HG03039 (cell line): ENCODE results near the gene TALDO1.
A peak's percentile ranks its signal among the peaks of the same experiment; 100 is the strongest.

Experiments used
- ATAC-seq: cut with Tn5 transposase; IDR thresholded peaks from one replicate; pipeline ENCODE4 v1.9.1; 2021; ENCODE audit warnings: mild to moderate bottlenecking, moderate library complexity; ENCODE audit not compliant: unreplicated experiment

The TALDO1 gene

DNA sequence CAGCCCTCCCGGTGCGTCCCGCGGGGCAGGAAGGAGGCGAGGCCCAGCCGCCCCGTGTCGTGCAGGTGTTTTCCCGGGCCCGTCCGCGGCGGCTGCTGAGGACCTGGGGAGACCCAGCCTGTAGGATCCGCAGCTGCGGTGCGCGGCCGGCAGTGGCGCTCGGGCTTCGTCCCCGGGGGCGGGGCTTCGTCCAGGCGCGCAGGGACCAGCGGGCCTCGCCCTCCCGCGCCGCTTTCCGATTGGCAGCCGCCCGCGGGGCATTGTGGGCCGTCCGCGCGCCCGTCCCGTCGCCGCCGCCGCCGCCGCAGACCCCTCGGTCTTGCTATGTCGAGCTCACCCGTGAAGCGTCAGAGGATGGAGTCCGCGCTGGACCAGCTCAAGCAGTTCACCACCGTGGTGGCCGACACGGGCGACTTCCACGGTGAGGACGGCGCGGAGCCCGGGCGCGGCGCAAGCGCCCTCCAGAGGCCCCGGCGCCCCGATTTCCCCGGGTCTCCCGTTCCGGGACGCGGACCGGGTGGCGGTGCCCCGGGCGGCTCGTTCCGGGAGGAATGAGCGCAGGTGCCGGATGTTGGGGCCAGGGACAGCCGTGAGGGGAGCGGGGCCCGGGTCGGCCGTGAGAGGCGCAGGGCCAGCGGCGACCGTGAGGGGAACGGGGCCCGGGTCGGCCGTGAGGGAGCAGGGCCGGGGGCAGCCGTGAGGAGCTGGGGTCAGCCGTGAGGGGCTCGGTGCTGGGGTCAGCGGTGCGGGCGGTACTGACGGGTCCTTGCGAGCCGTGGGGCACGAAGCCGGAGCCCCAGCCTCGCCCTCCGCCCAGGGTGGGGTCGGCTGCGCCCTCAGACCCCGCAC, at the start of gene TALDO1:
TSS of gene TALDO1 (plus strand) at position 307 of the 849 bp plus-strand sequence. CDS start at position 325, 18 bp downstream.
- peak; percentile 75 for ATAC-seq

DNA sequence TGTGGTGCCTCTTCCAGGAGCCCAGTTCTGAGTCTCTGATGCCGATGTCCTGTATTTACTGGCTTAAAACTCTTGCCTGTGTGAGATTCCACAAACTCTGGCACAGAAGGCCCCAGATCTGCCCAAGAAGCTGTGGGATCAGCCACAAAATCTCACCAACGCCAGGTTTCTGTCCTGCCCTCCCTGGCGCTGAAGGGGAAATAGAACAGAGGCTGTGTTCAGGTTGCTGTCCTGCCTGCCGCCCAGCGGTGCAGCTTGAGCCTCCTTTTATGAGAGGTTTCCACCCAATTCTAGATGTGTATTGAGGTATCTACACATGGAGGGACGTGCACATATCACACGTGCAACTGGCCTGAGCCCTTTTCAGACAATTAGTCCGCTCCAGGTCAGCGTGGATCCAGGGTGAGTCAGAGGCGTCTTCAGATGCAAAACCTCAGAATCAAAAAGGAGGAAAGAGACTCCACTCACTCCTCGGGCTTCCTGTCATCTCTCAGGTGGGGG, 49.4 kb upstream of the TALDO1 start:
- ATAC-seq, result no peak

DNA sequence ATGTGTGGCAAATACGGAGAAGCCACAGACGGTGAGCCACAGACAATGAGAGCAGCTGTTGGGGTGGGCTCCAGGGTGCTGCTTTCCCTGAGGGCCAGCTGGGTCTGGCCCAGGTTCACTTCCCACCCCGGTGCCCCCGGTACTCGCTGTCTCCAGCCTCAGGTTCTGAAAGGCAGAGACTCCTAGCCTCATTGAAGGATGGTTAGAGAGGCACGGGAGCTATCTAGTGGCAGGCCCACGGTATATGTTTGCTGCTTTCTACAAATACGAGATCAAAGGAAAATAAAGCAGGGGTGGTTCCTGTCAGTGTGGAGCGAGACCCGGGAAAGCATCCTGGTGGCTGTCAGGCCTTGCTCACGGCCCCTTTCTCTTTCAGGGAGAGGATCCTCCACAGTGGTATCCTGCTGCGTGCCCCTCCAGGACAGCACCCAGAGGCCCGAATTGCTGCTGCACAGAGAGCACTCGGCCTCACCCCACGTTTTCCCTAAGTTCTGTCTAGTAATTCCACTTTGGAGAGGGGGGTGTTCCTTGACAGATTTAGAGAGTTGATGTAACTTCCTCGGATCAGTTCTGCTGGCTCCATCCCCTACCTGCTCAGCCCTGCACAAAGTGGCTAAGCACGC, 48.7 kb upstream of the TALDO1 start:
- ATAC-seq, result no peak

DNA sequence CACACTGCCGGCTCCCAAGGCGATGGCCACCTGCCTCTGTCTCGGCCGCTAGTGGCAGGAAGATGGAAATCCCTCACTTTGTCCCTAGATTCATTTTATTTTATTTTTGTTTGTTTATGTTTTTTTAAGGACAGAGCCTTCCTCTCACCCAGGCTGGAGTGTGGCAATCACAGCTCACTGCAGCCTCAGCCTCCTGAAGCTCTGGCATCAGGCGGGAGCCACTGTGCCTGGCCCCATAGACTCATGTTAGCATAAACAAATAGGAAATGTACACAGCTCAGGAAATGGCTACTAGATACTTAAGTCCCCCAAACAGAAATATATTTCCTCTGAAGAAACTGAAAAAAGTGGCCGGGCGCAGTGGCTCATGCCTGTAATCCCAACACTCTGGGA, 48.2 kb upstream of the TALDO1 start:
- no peak for ATAC-seq

DNA sequence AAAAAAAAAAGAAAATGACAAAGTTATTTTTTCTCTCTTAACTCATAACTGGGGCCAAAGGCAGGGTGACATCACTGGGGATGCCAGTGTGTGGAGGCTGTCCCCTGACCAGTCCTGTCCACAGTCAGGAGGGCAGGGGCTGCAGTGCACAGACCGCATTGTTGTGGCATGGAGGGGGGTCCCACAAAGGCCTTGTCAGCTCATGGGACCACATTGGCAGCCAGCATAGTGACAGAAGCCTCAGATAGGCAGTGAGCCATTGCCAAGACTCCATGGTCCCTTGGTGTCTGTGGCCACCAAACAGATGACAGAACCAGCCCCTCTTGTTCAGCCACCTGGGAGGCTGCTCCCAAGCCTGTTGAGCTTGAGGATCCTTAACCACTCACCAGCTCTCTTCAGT, 47.5 kb upstream of the TALDO1 start:
- ATAC-seq, result no peak

DNA sequence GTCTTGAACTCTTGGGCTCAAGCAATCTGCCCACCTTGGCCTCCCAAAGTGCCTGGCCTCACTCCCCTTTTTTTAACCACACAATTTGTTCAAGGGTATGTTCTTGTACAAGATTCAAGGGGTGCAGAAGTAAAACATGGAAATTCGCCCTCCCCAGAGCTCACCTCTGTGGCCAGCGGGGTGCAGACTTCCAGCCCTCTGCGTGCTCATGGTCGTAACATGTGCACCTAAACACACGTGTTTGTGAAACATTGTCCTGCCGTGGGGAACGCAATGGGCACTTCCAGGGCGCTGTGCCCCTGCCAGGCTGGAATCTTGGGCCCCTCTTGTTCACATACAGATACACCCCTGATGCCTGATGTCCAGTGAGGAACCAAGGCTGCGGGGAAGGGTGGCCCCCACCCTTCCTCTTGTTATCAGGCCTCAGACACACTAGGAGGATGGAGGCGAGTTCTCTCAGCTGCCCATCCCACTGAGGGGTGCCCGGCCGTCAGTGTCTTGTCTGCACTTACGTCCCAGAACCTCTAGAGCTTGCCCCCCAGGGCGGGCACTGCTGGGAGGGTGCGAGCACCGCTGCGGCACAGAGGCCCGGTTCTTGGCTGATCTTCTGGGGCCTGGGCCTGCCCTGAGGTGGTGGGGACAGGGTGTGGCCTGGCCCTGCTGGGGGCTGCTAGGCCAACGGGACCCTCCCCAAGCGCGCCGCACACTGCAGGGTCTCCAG, 45.4 kb upstream of the TALDO1 start:
- ATAC-seq, result no peak

DNA sequence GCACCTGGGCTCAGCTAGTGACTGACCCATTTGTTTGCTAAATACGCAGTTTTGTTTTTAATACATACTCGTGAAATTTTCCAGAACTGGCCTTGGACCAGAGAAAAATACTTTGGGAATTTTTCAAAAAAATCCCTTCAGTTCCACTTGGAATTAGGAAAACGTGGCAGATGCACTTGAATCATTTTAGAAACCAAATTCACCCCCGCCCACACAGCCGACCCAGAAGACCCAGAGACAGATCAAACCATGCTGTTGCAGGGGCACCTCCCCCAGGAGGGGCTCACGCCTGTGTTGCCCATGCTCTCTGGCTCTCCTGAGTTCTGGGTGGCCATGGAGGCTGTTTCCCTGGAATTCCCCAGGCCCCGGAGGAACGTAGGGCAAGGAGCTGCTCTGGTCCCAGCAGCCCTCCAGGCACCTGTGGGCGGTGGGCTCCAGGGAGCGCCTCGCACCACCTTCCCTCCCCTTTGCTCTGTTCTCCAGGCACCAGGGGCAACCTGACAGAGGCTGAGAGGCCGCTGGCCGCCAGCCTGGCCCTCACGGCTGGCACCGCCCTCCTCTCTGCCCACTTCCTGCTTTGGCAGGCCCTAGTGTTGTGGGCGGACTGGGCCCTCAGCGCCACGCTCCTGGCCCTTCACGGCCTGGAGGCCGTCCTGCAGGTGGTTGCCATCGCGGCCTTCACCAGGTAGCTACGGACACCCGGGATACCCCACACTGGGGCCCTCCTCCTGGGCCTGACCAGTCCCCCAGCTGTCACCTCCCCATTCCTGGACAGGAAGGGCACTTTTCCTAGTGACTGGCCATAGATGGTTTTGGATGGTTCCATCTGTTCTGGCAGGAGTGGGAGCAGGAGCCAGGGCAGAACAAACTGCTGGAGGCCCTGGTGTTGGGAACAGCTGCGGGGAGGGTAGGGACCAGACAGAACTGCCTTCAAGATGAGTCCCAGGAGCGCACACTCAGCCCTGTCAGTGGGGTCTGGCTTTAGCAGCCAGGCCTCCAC, 44.5 kb upstream of the TALDO1 start:
- ATAC-seq, result no peak

DNA sequence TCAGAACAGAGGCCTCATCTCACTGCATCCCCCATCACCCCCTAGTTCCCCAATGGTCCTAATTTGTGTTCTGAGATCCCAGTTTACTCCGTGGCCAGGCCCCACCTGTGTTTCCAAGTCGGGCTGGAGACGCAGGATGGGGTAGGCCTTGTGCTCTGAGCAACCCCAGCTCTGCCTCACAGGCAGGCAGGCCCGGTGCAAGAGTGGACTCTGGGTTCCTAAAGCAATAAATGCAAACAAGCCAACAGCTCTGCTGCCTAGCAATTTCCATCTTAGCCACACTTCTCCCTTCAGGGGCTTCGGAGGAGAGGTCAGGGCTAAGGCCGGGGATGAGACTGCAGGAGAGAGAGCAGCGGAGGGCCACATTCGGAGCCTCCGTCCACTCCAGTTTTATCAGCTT, 43.8 kb upstream of the TALDO1 start:
- no peak for ATAC-seq

DNA sequence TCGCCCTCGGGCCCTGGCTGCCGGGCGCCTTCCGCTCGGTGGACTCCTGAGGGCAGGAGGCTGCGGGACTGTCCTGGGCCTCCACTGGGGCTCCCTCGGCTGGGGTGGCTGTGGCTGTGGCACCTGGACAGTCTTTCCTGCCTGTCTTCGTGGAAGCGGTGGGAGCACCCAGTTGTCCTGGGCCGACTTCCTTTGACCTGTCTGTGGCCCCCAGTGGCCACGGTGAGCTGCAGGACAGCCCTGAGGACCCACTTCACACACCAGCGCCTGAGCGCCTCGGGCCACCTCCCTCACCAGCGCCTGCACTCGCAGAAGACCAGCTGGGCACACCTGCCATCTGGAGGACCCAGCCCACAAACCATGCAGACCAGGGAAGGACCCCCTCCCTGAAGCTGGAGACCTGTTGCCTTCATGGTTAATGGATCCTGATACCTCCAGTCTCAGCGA, 43.0 kb upstream of the TALDO1 start:
- ATAC-seq, result no peak

DNA sequence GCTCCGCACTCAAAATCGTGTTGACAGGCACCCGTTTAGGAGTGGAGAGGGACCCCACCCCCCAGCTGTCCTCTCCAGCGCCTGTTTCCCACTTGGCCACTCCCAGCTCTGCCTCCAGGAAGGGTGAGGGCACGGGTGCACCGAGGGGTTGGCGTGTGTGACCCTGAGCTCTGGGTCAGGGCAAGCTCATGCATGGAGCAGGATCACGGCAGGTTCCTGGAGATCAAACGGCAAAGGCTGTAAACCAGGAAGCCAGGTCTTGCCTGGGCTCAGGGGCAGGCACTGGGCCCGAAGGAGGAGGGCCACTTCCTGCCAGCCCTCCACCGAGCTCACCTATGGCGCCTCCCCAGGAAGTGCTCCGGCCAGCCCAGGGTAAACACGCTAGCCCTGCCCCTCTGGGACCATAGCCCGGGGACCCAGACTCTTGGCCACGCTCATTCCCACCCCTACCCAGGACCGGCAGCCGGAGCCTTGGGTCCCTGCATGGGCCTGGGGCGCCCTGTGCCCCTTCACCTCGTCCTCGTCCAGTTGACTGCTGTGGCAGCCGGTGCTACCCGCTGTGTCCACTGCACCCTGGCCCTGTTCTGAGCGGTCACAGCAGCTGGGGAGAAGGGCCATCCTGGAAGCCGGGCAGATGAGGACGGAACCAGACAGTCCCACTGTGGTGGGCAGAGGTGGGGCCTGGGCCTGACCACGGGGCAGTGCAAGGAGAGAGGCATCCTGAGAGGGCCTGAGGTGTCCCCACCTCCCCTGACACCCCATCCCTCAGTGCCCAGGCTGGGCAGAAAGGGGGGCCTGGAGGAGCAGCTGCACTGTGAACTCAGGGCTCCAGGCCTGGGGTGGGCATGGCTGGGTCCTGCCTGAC, 42.3 kb upstream of the TALDO1 start:
- ATAC-seq, result no peak

DNA sequence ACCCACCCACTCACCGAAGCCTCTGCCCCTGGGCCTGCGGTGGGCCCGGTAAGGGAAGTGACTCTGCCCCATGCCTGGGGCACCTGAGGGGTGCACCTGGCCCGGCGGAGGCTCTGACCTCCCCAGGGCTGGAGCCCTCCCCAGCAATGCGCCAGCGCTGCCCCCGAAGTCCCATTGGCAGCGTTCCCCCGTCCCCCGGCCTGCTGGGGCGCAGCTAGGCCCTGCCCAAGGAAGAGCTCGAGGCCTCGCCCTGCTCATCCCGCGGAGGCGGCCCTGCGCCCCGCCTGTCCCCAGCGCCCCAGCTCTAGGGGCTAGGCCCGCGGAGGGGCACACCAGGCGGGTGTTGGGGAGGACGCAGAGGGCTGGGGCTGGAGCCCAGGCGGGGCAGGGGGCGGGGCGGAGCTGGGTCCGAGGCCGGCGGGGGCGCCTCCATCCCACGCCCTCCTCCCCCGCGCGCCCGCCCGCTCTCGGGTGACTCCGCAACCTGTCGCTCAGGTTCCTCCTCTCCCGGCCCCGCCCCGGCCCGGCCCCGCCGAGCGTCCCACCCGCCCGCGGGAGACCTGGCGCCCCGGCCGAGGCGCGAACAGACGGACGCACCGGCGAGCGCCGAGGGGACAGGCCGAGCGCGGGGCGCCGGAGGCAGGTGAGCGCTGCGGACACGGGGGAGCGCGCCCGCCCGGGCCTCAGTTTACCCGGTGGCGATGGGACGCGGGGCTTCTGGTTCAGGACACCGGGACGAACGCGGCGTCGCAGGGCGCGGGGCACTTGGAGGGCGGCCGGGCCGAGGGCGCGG, 41.4 kb upstream of the TALDO1 start, which contains the start of gene EPS8L2:
TSS of gene EPS8L2 (plus strand) at position 586 of the 793 bp plus-strand sequence. CDS start 3,177 bp downstream, outside the sequence.
- ATAC-seq, result no peak

DNA sequence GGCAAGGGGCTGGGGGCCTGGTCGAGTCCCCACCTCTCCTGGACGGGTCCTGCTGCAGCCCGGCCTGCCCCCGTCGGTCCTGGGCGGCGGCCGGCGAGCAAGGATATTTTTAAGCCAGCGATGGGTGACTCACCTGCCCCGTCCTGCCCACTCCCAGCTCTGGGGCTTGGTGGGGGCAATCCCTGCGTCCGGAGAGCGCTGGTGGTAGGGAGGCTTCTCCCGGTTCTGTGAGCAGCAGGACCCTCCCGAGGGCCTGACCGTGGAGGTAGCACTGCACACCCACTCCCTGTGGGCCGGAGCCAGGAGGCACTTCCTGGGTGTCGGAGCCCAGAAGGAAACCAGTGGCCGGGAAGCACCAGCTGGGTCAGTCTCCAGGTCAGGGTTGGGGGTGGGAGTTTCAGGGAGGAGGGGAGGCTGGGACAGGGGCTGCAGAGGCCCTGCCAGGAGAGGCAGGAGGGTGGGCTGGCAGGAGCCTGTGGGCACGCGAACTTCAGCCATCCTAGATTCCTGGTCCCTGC, 40.8 kb upstream of the TALDO1 start:
- no peak for ATAC-seq

DNA sequence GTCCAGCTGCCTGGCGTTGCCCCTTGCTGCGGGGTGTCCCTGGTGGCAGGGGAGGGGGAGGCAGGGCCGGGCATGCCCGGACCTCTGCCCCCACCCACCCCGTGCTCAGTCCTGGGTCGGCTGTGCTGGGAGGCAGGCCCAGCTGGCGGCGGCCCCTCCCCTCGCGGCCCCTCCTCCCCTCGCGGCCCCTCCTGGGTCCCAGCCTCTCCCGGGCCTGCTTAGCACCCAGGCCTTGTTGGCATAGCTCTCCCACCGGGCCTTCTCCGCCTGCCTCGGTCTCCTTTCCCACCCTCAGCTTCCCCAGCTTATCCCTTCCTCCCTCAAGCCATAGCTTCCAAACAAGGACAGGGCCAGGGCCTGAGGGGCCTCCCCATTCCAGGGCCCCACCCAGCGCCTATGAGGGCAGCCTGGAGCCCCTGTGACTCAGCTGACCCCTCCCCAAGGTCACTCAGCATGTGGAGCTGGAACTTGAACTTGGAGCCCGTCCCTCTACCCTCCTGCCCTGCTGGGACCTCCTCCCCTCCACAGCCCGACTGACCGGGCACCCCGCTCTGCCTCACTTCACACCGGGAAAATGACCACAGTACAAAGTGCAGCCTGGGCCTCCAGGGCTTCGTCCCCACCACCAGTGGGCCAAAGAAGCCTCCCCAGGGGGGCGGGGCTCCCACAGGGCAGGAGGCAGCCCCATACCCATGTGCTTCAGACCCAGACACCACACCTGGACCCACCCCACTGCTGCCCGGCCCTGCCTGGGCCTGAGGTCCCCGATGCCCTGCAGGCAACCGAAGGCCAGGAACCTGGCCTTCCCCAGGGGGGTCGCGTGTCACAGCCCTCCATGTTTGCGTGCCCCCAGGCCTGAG, 40.1 kb upstream of the TALDO1 start:
- no peak for ATAC-seq

DNA sequence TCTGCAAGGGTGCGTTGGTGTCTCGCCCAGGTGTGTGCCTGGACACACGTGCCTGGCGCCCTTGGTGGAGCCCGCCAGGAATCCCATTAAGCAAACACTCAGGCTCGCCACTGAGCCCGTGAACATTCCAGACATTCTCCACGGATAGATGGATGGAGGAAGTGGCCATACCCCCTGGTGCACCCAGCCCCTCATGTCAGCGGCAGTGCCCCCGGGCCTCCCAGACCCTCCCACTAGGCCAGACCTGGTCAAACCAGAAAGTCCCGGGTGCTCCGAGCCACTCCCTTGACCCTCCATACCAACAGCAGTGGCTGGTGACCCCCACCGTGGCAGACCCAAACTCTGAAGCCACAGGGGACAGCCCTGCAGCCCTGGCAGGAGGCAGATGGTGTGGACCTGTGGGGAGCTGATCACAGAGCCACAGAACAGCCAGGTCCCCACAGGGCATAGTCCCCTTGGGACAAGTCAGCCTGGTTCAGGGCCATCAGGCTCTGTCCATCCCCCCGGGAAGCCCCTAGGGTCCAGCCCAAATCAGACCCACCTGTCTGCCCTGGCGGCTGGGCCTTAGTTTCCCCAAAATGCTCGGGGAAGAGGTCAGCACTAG, 39.3 kb upstream of the TALDO1 start:
- no peak for ATAC-seq

DNA sequence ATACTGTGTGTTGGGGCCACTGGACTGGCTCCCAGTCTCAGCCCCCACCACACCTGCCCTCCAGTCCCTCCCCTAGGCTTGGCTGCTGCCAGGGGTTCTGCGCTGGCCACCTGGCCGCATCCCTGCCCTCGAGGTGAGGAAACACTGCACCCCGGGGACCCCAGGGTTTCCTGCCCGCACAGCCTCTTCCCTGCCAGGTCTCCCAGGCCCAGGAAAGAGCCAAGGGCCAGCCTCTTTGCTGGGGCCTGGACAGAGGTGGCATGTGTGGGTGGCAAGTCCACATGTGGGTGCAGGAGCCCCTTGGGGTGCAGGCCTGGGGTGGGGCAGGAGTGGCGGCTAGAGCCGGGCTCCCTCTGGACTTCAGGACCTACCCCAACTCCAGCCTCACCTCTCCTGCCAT, 38.8 kb upstream of the TALDO1 start:
- ATAC-seq, result no peak

DNA sequence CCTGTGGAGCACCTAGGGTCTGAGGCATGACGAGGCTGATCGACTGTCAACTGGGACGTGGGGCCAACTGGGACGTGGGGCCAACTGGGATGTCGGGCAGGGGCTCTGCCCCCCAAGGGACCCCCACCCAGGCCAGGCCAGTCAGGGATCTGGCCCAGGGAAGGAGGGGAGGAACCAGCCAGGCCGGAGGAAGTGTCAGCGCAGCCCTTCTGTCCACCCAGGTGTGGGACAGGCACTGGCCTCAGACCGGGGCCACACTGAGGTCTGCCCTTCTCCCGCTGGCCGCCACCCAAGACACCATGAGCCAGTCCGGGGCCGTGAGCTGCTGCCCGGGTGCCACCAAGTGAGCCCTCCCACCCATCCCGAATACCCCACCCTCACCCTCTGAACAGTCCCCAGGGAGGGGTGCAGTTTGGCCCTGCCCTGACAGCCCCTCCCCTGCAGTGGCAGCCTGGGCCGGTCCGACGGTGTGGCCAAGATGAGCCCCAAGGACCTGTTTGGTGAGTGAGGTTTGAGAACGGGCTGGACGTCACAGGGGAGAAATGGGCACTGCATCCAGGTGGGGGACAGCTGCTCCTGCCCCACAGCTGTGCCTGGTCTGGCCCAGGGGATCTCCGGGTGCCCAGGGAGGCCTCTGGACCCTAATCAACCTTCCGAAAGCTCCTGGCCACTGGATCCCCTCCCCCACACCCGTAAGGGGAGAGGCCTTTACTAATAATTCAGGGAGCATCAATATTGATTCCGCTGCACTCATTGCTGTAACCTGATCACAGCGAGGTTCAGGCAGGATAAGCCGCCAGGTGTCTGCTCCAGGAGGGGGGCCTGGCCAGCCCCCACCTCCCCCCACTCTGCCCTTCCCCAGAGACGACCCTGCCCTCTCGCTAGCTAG, 37.9 kb upstream of the TALDO1 start:
- no peak for ATAC-seq
